GM23338 (cell line): ENCODE data around the gene ZDHHC5. TPM values are rescaled to one million over a fixed set of nuclear protein-coding genes. Genes with fewer than 3 reads are reported as not detected.

Experiments used
- ATAC-seq: fragments of 200-7000 bp; cut with Tn5 transposase; 3 replicates; pipeline ENCODE4 v1.9.1; 2020
- DNase-seq: peaks from one replicate; pipeline ENCODE4 v3.0.0-alpha.2; 2015; ENCODE audit warnings: low spot score
- H2AFZ ChIP-seq: fragments of 200-600 bp; sonication (generic); 2 replicates; pipeline ENCODE4 v1.8.0; 2016; ENCODE audit warnings: antibody characterized with exemption, mild to moderate bottlenecking, moderate library complexity
- H3F3A ChIP-seq: fragments of 200-600 bp; sonication (generic); replicated peaks from 2 replicates; pipeline ENCODE4 v1.8.0; 2017; ENCODE audit warnings: antibody characterized with exemption, mixed run types, low read depth
- H3K27ac ChIP-seq: fragments of 200-600 bp; sonication (generic); 2 replicates; pipeline ENCODE4 v1.6.1; 2016; ENCODE audit warnings: low read depth
- H3K27me3 ChIP-seq: fragments of 200-600 bp; sonication (generic); 2 replicates; pipeline ENCODE4 v1.8.0; 2016; ENCODE audit warnings: mild to moderate bottlenecking, mixed run types, moderate library complexity; ENCODE audit not compliant: insufficient read depth
- H3K36me3 ChIP-seq: fragments of 200-600 bp; sonication (generic); 2 replicates; pipeline ENCODE4 v1.8.0; 2016; ENCODE audit warnings: mild to moderate bottlenecking; ENCODE audit not compliant: insufficient read depth
- H3K4me1 ChIP-seq: fragments of 200-600 bp; sonication (generic); 2 replicates; pipeline ENCODE4 v1.8.0; 2016; ENCODE audit warnings: mild to moderate bottlenecking, moderate library complexity; ENCODE audit not compliant: insufficient read depth
- H3K4me2 ChIP-seq: fragments of 200-600 bp; sonication (generic); 2 replicates; pipeline ENCODE4 v1.7.1; 2017; ENCODE audit warnings: mixed run types
- H3K4me3 ChIP-seq: fragments of 200-600 bp; sonication (generic); 2 replicates; pipeline ENCODE4 v1.6.1; 2016; ENCODE audit warnings: mixed run types
- H3K79me2 ChIP-seq: fragments of 200-600 bp; sonication (generic); replicated peaks from 2 replicates; pipeline ENCODE4 v1.8.0; 2017; ENCODE audit warnings: mild to moderate bottlenecking; ENCODE audit not compliant: insufficient read depth
- H3K9me2 ChIP-seq: fragments of 200-600 bp; sonication (generic); 2 replicates; pipeline ENCODE4 v1.8.0; 2017; ENCODE audit not compliant: insufficient read depth
- H4K20me1 ChIP-seq: fragments of 200-600 bp; sonication (generic); replicated peaks from 2 replicates; pipeline ENCODE4 v1.8.0; 2017; ENCODE audit warnings: mild to moderate bottlenecking; ENCODE audit not compliant: insufficient read depth
- H3K27ac Mint-ChIP-seq: 2 replicates; pipeline ENCODE4 v1.8.0; 2020; ENCODE audit warnings: inconsistent platforms, mild to moderate bottlenecking, moderate library complexity, mixed read lengths
- H3K27me3 Mint-ChIP-seq: 3 replicates; pipeline ENCODE4 v1.8.0; 2022; ENCODE audit warnings: low read depth, mild to moderate bottlenecking, moderate library complexity, mixed read lengths, inconsistent platforms; ENCODE audit not compliant: insufficient read depth, poor library complexity
- H3K36me3 Mint-ChIP-seq: 3 replicates; pipeline ENCODE4 v1.8.0; 2021; ENCODE audit warnings: low read depth, mild to moderate bottlenecking, inconsistent platforms, moderate library complexity, mixed read lengths
- H3K4me1 Mint-ChIP-seq: 3 replicates; pipeline ENCODE4 v1.8.0; 2020; ENCODE audit warnings: mild to moderate bottlenecking, inconsistent platforms, mixed read lengths
- H3K4me3 Mint-ChIP-seq: 3 replicates; pipeline ENCODE4 v1.8.0; 2021; ENCODE audit warnings: moderate library complexity, mild to moderate bottlenecking, inconsistent platforms, mixed read lengths
- H3K9me3 Mint-ChIP-seq: 3 replicates; pipeline ENCODE4 v1.8.0; 2020; ENCODE audit warnings: moderate library complexity, mild to moderate bottlenecking, inconsistent platforms, mixed read lengths
- CREB1 ChIP-seq: fragments of 250-450 bp; sonication (Bioruptor Pico); IDR thresholded peaks from 2 replicates; pipeline ENCODE4 v1.5.0; 2020; ENCODE audit warnings: low read depth, mild to moderate bottlenecking, moderate library complexity
- CTCF ChIP-seq, 2 experiments: fragments of 200-600 bp in 1 of 2; sonication (generic) in 1 of 2; conservative IDR thresholded peaks; 2 replicates each; pipeline versions ENCODE4 v1.5.1 to v1.6.1; 2016 to 2017; ENCODE audit warnings: antibody characterized with exemption in 2 of 2, low read depth in 2 of 2, mild to moderate bottlenecking in 2 of 2, moderate library complexity in 1 of 2
- ETS1 ChIP-seq: IDR thresholded peaks from 2 replicates; pipeline ENCODE4 v1.6.1; 2016; ENCODE audit warnings: antibody characterized with exemption
- EZH2 ChIP-seq: fragments of 200-600 bp; sonication (generic); IDR thresholded peaks from one replicate; pipeline ENCODE4 v1.8.0; 2017; ENCODE audit warnings: antibody characterized with exemption, mild to moderate bottlenecking, low read depth; ENCODE audit not compliant: unreplicated experiment
- EZH2phosphoT487 ChIP-seq: fragments of 200-600 bp; sonication (generic); IDR thresholded peaks from one replicate; pipeline ENCODE4 v1.8.1; 2018; ENCODE audit warnings: antibody characterized with exemption; ENCODE audit not compliant: unreplicated experiment
- JUNB ChIP-seq: IDR thresholded peaks from one replicate; pipeline ENCODE4 v1.6.1; 2016; ENCODE audit warnings: antibody characterized with exemption; ENCODE audit not compliant: unreplicated experiment
- NANOG ChIP-seq: IDR thresholded peaks from 2 replicates; pipeline ENCODE4 v1.6.1; 2016; ENCODE audit warnings: antibody characterized with exemption, borderline replicate concordance
- POLR2AphosphoS5 ChIP-seq: IDR thresholded peaks from 2 replicates; pipeline ENCODE4 v1.6.1; 2016; ENCODE audit warnings: antibody characterized with exemption, low read depth
- REST ChIP-seq: IDR thresholded peaks from one replicate; pipeline ENCODE4 v1.6.1; 2018; ENCODE audit warnings: antibody characterized with exemption; ENCODE audit not compliant: unreplicated experiment
- STAT1 ChIP-seq: IDR thresholded peaks from one replicate; pipeline ENCODE4 v1.6.1; 2016; ENCODE audit warnings: antibody characterized with exemption; ENCODE audit not compliant: unreplicated experiment
- ZNF114 ChIP-seq: fragments of 250-450 bp; sonication (Bioruptor Pico); IDR thresholded peaks from 2 replicates; pipeline ENCODE4 v1.5.0; 2020; ENCODE audit warnings: mild to moderate bottlenecking, moderate library complexity
- ZNF331 ChIP-seq: fragments of 250-450 bp; sonication (Bioruptor Pico); IDR thresholded peaks from 2 replicates; pipeline ENCODE4 v1.5.0; 2020; ENCODE audit warnings: low read depth, mild to moderate bottlenecking, moderate library complexity
- ZNF462 ChIP-seq: fragments of 250-450 bp; sonication (Bioruptor Pico); IDR thresholded peaks from 2 replicates; pipeline ENCODE4 v1.5.0; 2020; ENCODE audit warnings: mild to moderate bottlenecking, moderate library complexity
- polyA plus RNA-seq: library from polyadenylated mRNA; unstranded; fragments of >200 nt; fragmentation: Nextera tagmentation; extraction: Ambion mirVana; gene quantifications from 2 replicates; pipeline ENCODE4 v1.2.1, GENCODE V29; 2016
- total RNA-seq: library from RNA; depleted of rRNA; stranded (reverse); fragments of >200 nt; shearing (Covaris generic); gene quantifications from 2 replicates; pipeline ENCODE4 v1.2.3, GENCODE V29; 2014

ZDHHC5 gene
- total and polyA plus RNA-seq, 2 experiments from 2014 or later: 16.9 to 42.3 TPM

- peaks cover 40% of the 10 kb centered on the region for H3K27me3 ChIP-seq
- H3K27me3 Mint-ChIP-seq: peaks cover 72% of the 10 kb centered on the region
- ATAC-seq (no peak), DNase-seq (no peak)
- H3K36me3 ChIP-seq: no peaks in the 10 kb centered on the region
- H3F3A ChIP-seq: peaks cover 30% of the 10 kb centered on the region
- H3K27ac ChIP-seq: no peak overlapping the region
- TF ChIP-seq CREB1 (CRISPR knock-in tag) (no peak), EZH2 (no peak), STAT1 (no peak), REST (no peak), ZNF462 (CRISPR knock-in tag) (no peak), EZH2phosphoT487 (no peak), CTCF (conservative IDR thresholded peaks at IDR 0.05; ENCODE audit: low read depth in 2 of 2) (no peak), ETS1 (no peak), JUNB (no peak), POLR2AphosphoS5 (no peak), NANOG (no peak), ZNF114 (CRISPR knock-in tag) (no peak), ZNF331 (no peak)
- no peak overlapping the region for H3K4me3 ChIP-seq
- H3K36me3 Mint-ChIP-seq: no peaks in the 10 kb centered on the region; the same call in 2 of the 3 replicates
- peaks cover 45% of the 10 kb centered on the region for H3K4me1 ChIP-seq
- peaks cover 10% of the 10 kb centered on the region for H3K9me2 ChIP-seq
- H3K79me2 ChIP-seq: no peaks in the 10 kb centered on the region
- no peak overlapping the region for H3K27ac Mint-ChIP-seq
- H3K4me3 Mint-ChIP-seq: no peak overlapping the region; the same call in 2 of the 3 replicates
- no peak overlapping the region for H3K4me2 ChIP-seq
- H3K4me1 Mint-ChIP-seq: peaks cover 62% of the 10 kb centered on the region
- peaks cover 3% of the 10 kb centered on the region; the same call in 1 of the 2 replicates for H4K20me1 ChIP-seq
- peaks cover 13% of the 10 kb centered on the region for H3K9me3 Mint-ChIP-seq
- H2AFZ ChIP-seq: no peak overlapping the region
Observed at GRCh38 chr11:57651408-57651807, 16.5 kb upstream of the ZDHHC5 start.
